HepG2 (cell line): Measurements from ENCODE around the gene MIDN. TPM values are rescaled to one million over a fixed set of nuclear protein-coding genes. Genes with fewer than 3 reads are reported as not detected.

Experiments used
- FOXK1 ChIP-seq: sonication (generic); formaldehyde crosslinking; IDR thresholded peaks from 2 replicates; pipeline ENCODE4 v1.4.0; 2020; ENCODE audit warnings: low read depth, missing genetic modification reagents, borderline replicate concordance
- HOXD1 ChIP-seq: sonication (generic); formaldehyde crosslinking; IDR thresholded peaks from 2 replicates; pipeline ENCODE4 v1.5.0; 2020; ENCODE audit warnings: missing genetic modification reagents
- KMT2B ChIP-seq: IDR thresholded peaks from 2 replicates; pipeline ENCODE4 v1.6.1; 2016; ENCODE audit warnings: missing genetic modification reagents, missing compliant biosample characterization
- MXI1 ChIP-seq: IDR thresholded peaks from 3 replicates; pipeline ENCODE4 v1.6.1; 2012; ENCODE audit warnings: low read depth, low read length, inconsistent platforms, borderline replicate concordance
- NFATC3 ChIP-seq: sonication (generic); formaldehyde crosslinking; IDR thresholded peaks from 2 replicates; pipeline ENCODE4 v1.5.1; 2020; ENCODE audit warnings: mild to moderate bottlenecking, missing genetic modification reagents
- PAF1 ChIP-seq: IDR thresholded peaks from 2 replicates; pipeline ENCODE4 v1.6.1; 2016; ENCODE audit warnings: missing genetic modification reagents, missing compliant biosample characterization
- RXRB ChIP-seq: IDR thresholded peaks from 2 replicates; pipeline ENCODE4 v1.6.1; 2016; ENCODE audit warnings: borderline replicate concordance, missing genetic modification reagents, missing compliant biosample characterization
- SIX4 ChIP-seq: sonication (generic); formaldehyde crosslinking; IDR thresholded peaks from 2 replicates; pipeline ENCODE4 v1.4.0; 2020; ENCODE audit warnings: missing genetic modification reagents
- TCF12 ChIP-seq, 2 experiments: fragments of 450-650 bp in 1 of 2; sonication (generic) in 1 of 2; formaldehyde crosslinking in 1 of 2; IDR thresholded peaks; 2 replicates each; pipeline versions ENCODE4 v1.6.1 to v1.8.0; 2017 to 2022; ENCODE audit warnings: antibody characterized with exemption in 1 of 2, mild to moderate bottlenecking in 1 of 2, missing genetic modification reagents in 1 of 2, moderate library complexity in 1 of 2
- XRCC5 ChIP-seq: fragments of 200-400 bp; formaldehyde crosslinking; optimal IDR thresholded peaks from 2 replicates; pipeline ENCODE3; 2017; ENCODE audit warnings: mild to moderate bottlenecking, low read length
- ZNF205 ChIP-seq: IDR thresholded peaks from 2 replicates; pipeline ENCODE4 v1.6.1; 2018; ENCODE audit warnings: missing biosample characterization, missing genetic modification reagents
- ZNF282 ChIP-seq: fragments of 450-650 bp; IDR thresholded peaks from 2 replicates; pipeline ENCODE4 v1.6.1; 2018; ENCODE audit not compliant: partially characterized antibody
- ZNF556 ChIP-seq: sonication (generic); formaldehyde crosslinking; IDR thresholded peaks from 2 replicates; pipeline ENCODE4 v1.4.0; 2020; ENCODE audit warnings: mild to moderate bottlenecking, missing genetic modification reagents, borderline replicate concordance
- ZNF788 ChIP-seq: sonication (generic); formaldehyde crosslinking; IDR thresholded peaks from 2 replicates; pipeline ENCODE4 v1.5.0; 2020; ENCODE audit warnings: mild to moderate bottlenecking, missing genetic modification reagents, borderline replicate concordance
- polyA plus RNA-seq, 8 experiments: library from polyadenylated mRNA; depleted of rRNA in 3 of 8; stranded (reverse) in 7 of 8; unstranded in 1 of 8; fragments of >200 nt; fragmentation: Illumina TruSeq in 4 of 8; extraction: Trizol in 4 of 8; gene quantifications; 2 replicates each; pipeline versions ENCODE4 v1.2.1 to v1.2.3, GENCODE V29; 2011 to 2016; ENCODE audit warnings: low read depth in 4 of 8, missing spikeins in 1 of 8, mixed read lengths in 1 of 8; ENCODE audit not compliant: insufficient read depth in 1 of 8
- total RNA-seq, 5 experiments: library from RNA; depleted of rRNA; stranded (reverse); fragments of >200 nt; fragmentation: Illumina TruSeq; extraction: Trizol; gene quantifications; 2 replicates each; pipeline ENCODE4 v1.2.3, GENCODE V29; 2016; ENCODE audit warnings: low read depth in 1 of 5
- TF ChIP-seq, protein P1 (sequence below), 2 experiments: sonication (generic) in 1 of 2; formaldehyde crosslinking in 1 of 2; IDR thresholded peaks; 2 replicates each; pipeline versions ENCODE4 v1.4.0 to v1.6.1; 2016 to 2020; ENCODE audit warnings: borderline replicate concordance in 1 of 2, low read depth in 1 of 2, mild to moderate bottlenecking in 1 of 2, missing genetic modification reagents in 1 of 2
- TF ChIP-seq, protein P2 (sequence below): sonication (generic); formaldehyde crosslinking; IDR thresholded peaks from 2 replicates; pipeline ENCODE4 v1.8.1; 2023; ENCODE audit warnings: missing genetic modification reagents, inconsistent platforms, borderline replicate concordance
- TF ChIP-seq, protein P3 (sequence below): sonication (generic); formaldehyde crosslinking; IDR thresholded peaks from 2 replicates; pipeline ENCODE4 v1.8.0; 2022; ENCODE audit warnings: missing genetic modification reagents, mild to moderate bottlenecking, borderline replicate concordance
- TF ChIP-seq, protein P4 (sequence below): sonication (generic); formaldehyde crosslinking; IDR thresholded peaks from 2 replicates; pipeline ENCODE4 v1.9.0; 2022; ENCODE audit warnings: missing genetic modification reagents, mild to moderate bottlenecking, borderline replicate concordance

Gene MIDN
- total and polyA plus RNA-seq, 2 of the 13 experiments (the other 11 are each of a cell fraction or from before 2014, with no cell fraction given): 8.4 to 18.0 TPM

DNA sequence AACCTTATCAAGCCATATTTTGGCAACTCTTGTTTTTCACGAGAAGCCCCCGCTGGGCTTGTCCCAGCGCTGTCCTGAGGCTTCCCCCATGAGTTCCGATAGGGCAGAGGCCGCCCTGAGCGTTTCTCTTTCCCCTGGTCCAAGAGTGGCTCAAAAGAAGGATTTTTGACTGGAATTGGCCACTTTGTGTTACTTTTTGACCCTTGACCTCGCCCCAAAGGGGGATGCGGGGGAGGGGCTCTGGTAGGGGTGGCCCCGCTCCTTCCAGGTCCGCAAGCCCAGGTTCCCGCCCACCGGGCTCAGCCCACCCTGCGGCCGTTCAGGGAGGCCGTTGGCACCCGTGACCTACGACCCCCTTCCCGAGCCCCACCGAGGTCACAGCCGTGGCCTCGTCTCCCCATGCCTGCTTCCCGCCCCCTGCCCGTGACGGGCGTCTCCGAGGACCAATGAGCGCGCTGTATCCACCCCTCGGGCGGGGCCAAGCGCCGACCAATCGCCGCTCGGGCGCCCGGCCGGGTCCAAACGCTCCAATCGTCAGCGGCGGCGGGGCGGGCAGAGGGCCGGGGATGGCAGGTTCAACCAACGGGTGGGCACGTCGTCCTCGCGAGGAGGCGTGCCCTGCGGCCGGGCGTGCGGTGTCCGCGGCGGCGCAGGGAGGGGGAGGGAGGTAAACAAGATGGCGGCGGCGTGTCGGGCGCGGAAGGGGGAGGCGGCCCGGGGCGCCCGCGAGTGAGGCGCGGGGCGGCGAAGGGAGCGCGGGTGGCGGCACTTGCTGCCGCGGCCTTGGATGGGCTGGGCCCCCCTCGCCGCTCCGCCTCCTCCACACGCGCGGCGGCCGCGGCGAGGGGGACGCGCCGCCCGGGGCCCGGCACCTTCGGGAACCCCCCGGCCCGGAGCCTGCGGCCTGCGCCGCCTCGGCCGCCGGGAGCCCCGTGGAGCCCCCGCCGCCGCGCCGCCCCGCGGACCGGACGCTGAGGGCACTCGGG is 43.0 kb upstream of the MIDN start, which contains the start of gene STK11 (continued):
- TF ChIP-seq, protein P1, sequence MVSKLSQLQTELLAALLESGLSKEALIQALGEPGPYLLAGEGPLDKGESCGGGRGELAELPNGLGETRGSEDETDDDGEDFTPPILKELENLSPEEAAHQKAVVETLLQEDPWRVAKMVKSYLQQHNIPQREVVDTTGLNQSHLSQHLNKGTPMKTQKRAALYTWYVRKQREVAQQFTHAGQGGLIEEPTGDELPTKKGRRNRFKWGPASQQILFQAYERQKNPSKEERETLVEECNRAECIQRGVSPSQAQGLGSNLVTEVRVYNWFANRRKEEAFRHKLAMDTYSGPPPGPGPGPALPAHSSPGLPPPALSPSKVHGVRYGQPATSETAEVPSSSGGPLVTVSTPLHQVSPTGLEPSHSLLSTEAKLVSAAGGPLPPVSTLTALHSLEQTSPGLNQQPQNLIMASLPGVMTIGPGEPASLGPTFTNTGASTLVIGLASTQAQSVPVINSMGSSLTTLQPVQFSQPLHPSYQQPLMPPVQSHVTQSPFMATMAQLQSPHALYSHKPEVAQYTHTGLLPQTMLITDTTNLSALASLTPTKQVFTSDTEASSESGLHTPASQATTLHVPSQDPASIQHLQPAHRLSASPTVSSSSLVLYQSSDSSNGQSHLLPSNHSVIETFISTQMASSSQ (IDR thresholded peaks at IDR 0.05; ENCODE audit: low read depth): no peak
- TF ChIP-seq, protein P1 (CRISPR knock-in tag; IDR thresholded peaks at IDR 0.05; ENCODE audit: borderline replicate concordance): peak; percentile 38; the same call in 1 of the 2 replicates
- TF ChIP-seq FOXK1 (CRISPR knock-in tag) (peak; percentile 77; the same call in 1 of the 2 replicates), ZNF282 (no peak), RXRB (peak; percentile 94), SIX4 (CRISPR knock-in tag) (no peak), ZNF556 (CRISPR knock-in tag) (0 out of 2 replicates have a peak, but pooled peaks have one; percentile 64), XRCC5 (peak; percentile 67), TCF12 (IDR thresholded peaks at IDR 0.05) (no peak), TCF12 (CRISPR knock-in tag; IDR thresholded peaks at IDR 0.05) (peak; percentile 81; the same call in 1 of the 2 replicates), MXI1 (peak; percentile 79; the same call in 1 of the 3 replicates), KMT2B (peak; percentile 38; the same call in 1 of the 2 replicates), PAF1 (no peak), HOXD1 (CRISPR knock-in tag) (peak; percentile 74; the same call in 1 of the 2 replicates), NFATC3 (CRISPR knock-in tag) (0 out of 2 replicates have a peak, but pooled peaks have one; percentile 59), ZNF788 (CRISPR knock-in tag) (peak; percentile 68; the same call in 1 of the 2 replicates), ZNF205 (CRISPR knock-in tag) (peak; percentile 19; the same call in 1 of the 2 replicates)
- TF ChIP-seq, protein P2, sequence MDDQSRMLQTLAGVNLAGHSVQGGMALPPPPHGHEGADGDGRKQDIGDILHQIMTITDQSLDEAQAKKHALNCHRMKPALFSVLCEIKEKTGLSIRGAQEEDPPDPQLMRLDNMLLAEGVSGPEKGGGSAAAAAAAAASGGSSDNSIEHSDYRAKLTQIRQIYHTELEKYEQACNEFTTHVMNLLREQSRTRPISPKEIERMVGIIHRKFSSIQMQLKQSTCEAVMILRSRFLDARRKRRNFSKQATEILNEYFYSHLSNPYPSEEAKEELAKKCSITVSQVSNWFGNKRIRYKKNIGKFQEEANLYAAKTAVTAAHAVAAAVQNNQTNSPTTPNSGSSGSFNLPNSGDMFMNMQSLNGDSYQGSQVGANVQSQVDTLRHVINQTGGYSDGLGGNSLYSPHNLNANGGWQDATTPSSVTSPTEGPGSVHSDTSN (CRISPR knock-in tag): peak; percentile 68; the same call in 1 of the 2 replicates
- TF ChIP-seq, protein P3, sequence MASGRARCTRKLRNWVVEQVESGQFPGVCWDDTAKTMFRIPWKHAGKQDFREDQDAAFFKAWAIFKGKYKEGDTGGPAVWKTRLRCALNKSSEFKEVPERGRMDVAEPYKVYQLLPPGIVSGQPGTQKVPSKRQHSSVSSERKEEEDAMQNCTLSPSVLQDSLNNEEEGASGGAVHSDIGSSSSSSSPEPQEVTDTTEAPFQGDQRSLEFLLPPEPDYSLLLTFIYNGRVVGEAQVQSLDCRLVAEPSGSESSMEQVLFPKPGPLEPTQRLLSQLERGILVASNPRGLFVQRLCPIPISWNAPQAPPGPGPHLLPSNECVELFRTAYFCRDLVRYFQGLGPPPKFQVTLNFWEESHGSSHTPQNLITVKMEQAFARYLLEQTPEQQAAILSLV: 0 out of 2 replicates have a peak, but pooled peaks have one; percentile 64
- TF ChIP-seq, protein P4, sequence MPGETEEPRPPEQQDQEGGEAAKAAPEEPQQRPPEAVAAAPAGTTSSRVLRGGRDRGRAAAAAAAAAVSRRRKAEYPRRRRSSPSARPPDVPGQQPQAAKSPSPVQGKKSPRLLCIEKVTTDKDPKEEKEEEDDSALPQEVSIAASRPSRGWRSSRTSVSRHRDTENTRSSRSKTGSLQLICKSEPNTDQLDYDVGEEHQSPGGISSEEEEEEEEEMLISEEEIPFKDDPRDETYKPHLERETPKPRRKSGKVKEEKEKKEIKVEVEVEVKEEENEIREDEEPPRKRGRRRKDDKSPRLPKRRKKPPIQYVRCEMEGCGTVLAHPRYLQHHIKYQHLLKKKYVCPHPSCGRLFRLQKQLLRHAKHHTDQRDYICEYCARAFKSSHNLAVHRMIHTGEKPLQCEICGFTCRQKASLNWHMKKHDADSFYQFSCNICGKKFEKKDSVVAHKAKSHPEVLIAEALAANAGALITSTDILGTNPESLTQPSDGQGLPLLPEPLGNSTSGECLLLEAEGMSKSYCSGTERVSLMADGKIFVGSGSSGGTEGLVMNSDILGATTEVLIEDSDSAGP (CRISPR knock-in tag): peak; percentile 80; the same call in 1 of the 2 replicates
